ENCODE results near the gene GRPEL1. TPM values are rescaled to one million over a fixed set of nuclear protein-coding genes. Genes with fewer than 3 reads are reported as not detected.

The GRPEL1 gene
- total and polyA plus RNA-seq, 2 of the 4 experiments (the other 2 are of a cell fraction), result 33.0 to 33.9 TPM

DNA sequence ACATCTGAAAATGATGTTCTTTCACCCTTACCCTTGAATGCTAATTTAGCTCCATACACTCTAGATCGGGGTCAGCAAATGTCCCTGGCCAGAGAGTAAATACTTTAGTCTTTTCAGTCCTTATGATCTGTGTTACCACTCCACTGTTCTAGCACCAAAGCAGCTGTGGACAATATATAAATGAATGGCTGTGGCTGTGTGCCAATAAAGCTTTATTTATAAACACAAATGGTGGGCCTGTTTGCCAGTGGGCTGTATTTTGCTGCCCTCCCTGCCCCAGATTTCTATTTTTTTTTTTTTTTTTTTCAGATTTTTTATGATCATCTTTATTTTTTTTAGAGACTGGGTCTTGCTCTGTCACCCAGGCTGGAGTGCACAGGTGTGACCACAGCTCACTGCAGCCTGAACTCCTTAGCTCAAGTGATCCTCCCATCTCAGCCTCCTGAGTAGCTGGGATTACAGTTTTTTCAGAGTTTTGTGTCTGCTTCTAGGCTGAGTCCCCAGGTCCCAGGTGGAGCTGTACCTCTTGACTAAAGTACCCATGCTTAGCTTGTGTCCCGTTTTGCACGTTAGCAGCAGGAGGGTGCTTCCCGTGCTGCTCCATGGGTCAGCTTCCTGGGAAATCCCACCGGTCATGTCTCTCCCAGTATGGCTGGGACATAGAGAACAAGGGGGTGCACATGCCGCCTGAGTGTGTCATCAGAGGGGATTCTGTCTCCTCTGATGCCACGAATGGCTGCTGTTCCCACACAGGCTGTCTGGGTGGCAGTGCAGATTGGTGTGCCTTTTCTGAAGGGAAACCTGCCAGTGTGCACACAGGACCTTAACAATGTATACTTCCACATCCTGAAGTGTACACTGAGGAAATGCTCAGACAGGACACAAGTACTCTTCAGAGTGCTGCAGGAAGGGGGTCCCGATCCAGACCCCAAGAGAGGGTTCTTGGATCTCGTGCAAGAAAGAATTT, 16.0 kb upstream of the GRPEL1 start:
- Histone ChIP-seq H2BK15ac (ENCODE audit: low read depth, low read length) (no peak overlapping the region), H3K23ac (ENCODE audit: low read depth, low read length) (no peak overlapping the region), H3K4ac (ENCODE audit: low read depth, low read length) (no peak overlapping the region), H2BK20ac (ENCODE audit: low read depth, low read length) (no peak overlapping the region), H3K9me1 (ENCODE audit: insufficient read depth, low read length) (no peaks in the 10 kb centered on the region), H3K9ac (ENCODE audit: low read depth, low read length) (no peak overlapping the region), H3K27me3 (ENCODE audit: control insufficient read depth, insufficient read depth, low read length) (peaks cover 25% of the 10 kb centered on the region), H3K4me1 (ENCODE audit: control insufficient read depth, insufficient read depth, low read length) (no peaks in the 10 kb centered on the region), H2AFZ (replicated peaks; ENCODE audit: low read length, poor library complexity) (peak overlapping the region; percentile 13), H2AK9ac (replicated peaks; ENCODE audit: low read depth, low read length, poor library complexity) (no peak overlapping the region), H3K9me3 (ENCODE audit: control insufficient read depth, insufficient read depth, low read length) (peaks cover 2% of the 10 kb centered on the region; the same call in 1 of the 2 replicates), H2BK5ac (ENCODE audit: low read depth, low read length, poor library complexity, severe bottlenecking) (no peak overlapping the region), H3K36me3 (ENCODE audit: control insufficient read depth, insufficient read depth, low read length) (no peaks in the 10 kb centered on the region), H4K20me1 (ENCODE audit: insufficient read depth, low read length) (no peaks in the 10 kb centered on the region), H3K79me1 (ENCODE audit: low read depth in 1 of 2, low read length in 2 of 2) (no peaks in the 10 kb centered on the region), H4K5ac (ENCODE audit: low read depth, low read length) (no peak overlapping the region), H3K56ac (ENCODE audit: extremely low read depth, insufficient read depth, low read length) (no peak overlapping the region), H4K91ac (ENCODE audit: insufficient read depth, low read depth, low read length) (no peak overlapping the region), H3K14ac (replicated peaks; ENCODE audit: low read depth, low read length) (no peak overlapping the region), H2AK5ac (ENCODE audit: low read depth, low read length) (no peak overlapping the region), H3K4me3 (ENCODE audit: insufficient read depth, low read depth, low read length) (no peak overlapping the region; the same call in 1 of the 2 replicates), H2BK120ac (ENCODE audit: low read depth, low read length) (no peak overlapping the region), H3K4me2 (ENCODE audit: low read depth, low read length) (0 out of 2 replicates have a peak overlapping the region, but pooled peaks have one; percentile 52), H3K18ac (ENCODE audit: low read depth, low read length) (no peak overlapping the region), H4K8ac (ENCODE audit: low read depth in 2 of 2, low read length in 2 of 2) (no peak overlapping the region), H3K27ac (ENCODE audit: insufficient read depth, low read length) (no peak overlapping the region)
- ChIA-PET CTCF (no interaction called here), POLR2A (ENCODE audit: unreplicated experiment) (no interaction called here)
- ATAC-seq (ENCODE audit: low read depth) (peak; percentile 40), DNase-seq (no peak)
- no TSS peak for BruUV-seq (replicated peaks)
- 76% methylated on average over 2 of the region's 9 CpGs; no CpG with 5 or more reads in 1 of the 2 experiments for WGBS, 2 experiments (ENCODE audit: extremely low coverage in 2 of 2, insufficient read length in 1 of 2)
- in situ Hi-C loops (cut with MboI; ENCODE audit: low sequenced_read_pairs), result no loop called here
- intact Hi-C loops (cut with micrococcal nuclease), result loop anchor here (5.0 kb wide), 1 partner anchor 752 kb away; no protein-coding TSS in a partner anchor
- dilution Hi-C loops (cut with HindIII; ENCODE audit: low sequenced_read_pairs, unreplicated experiment), result no loop called here
- TF ChIP-seq MXI1 (IDR thresholded peaks at IDR 0.05; ENCODE audit: borderline replicate concordance, low read depth, low read length) (no peak), POLR2A (IDR thresholded peaks at IDR 0.05; ENCODE audit: low read depth, low read length) (no peak), RCOR1 (IDR thresholded peaks at IDR 0.05; ENCODE audit: insufficient replicate concordance, low read length) (no peak), RFX5 (IDR thresholded peaks at IDR 0.05; ENCODE audit: low read depth, low read length) (no peak), CEBPB (IDR thresholded peaks at IDR 0.05; ENCODE audit: low read depth, low read length) (no peak), MAFK (IDR thresholded peaks at IDR 0.05; ENCODE audit: low read depth, low read length) (no peak), NFE2L2 (IDR thresholded peaks at IDR 0.05; ENCODE audit: low read depth, low read length) (no peak), SMC3 (IDR thresholded peaks at IDR 0.05; ENCODE audit: low read depth, low read length) (no peak), MAZ (IDR thresholded peaks at IDR 0.05; ENCODE audit: borderline replicate concordance, low read depth, low read length) (no peak), CHD1 (IDR thresholded peaks at IDR 0.05; ENCODE audit: low read depth, low read length) (no peak), FOS (IDR thresholded peaks at IDR 0.05; ENCODE audit: low read depth, low read length) (no peak)
- TF ChIP-seq, protein P1, sequence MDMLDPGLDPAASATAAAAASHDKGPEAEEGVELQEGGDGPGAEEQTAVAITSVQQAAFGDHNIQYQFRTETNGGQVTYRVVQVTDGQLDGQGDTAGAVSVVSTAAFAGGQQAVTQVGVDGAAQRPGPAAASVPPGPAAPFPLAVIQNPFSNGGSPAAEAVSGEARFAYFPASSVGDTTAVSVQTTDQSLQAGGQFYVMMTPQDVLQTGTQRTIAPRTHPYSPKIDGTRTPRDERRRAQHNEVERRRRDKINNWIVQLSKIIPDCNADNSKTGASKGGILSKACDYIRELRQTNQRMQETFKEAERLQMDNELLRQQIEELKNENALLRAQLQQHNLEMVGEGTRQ (IDR thresholded peaks at IDR 0.05; ENCODE audit: low read depth, low read length), result no peak
- TF ChIP-seq, protein P2, sequence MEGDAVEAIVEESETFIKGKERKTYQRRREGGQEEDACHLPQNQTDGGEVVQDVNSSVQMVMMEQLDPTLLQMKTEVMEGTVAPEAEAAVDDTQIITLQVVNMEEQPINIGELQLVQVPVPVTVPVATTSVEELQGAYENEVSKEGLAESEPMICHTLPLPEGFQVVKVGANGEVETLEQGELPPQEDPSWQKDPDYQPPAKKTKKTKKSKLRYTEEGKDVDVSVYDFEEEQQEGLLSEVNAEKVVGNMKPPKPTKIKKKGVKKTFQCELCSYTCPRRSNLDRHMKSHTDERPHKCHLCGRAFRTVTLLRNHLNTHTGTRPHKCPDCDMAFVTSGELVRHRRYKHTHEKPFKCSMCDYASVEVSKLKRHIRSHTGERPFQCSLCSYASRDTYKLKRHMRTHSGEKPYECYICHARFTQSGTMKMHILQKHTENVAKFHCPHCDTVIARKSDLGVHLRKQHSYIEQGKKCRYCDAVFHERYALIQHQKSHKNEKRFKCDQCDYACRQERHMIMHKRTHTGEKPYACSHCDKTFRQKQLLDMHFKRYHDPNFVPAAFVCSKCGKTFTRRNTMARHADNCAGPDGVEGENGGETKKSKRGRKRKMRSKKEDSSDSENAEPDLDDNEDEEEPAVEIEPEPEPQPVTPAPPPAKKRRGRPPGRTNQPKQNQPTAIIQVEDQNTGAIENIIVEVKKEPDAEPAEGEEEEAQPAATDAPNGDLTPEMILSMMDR (conservative IDR thresholded peaks at IDR 0.05; ENCODE audit: low read depth, low read length), result no peak
- TF ChIP-seq, protein P3, sequence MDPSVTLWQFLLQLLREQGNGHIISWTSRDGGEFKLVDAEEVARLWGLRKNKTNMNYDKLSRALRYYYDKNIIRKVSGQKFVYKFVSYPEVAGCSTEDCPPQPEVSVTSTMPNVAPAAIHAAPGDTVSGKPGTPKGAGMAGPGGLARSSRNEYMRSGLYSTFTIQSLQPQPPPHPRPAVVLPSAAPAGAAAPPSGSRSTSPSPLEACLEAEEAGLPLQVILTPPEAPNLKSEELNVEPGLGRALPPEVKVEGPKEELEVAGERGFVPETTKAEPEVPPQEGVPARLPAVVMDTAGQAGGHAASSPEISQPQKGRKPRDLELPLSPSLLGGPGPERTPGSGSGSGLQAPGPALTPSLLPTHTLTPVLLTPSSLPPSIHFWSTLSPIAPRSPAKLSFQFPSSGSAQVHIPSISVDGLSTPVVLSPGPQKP (IDR thresholded peaks at IDR 0.05; ENCODE audit: borderline replicate concordance, low read depth, low read length), result no peak

All from IMR-90 (cell line).